K562 (cell line): ENCODE data around the gene FNBP1. TPM values are rescaled to one million over a fixed set of nuclear protein-coding genes. Genes with fewer than 3 reads are reported as not detected.

Experiments used
- CREB1 ChIP-seq, 2 experiments: sonication (generic) in 1 of 2; formaldehyde crosslinking in 1 of 2; IDR thresholded peaks; 2 replicates each; pipeline versions ENCODE4 v1.6.1 to v1.8.0; 2012 to 2022; ENCODE audit warnings: inconsistent platforms in 1 of 2, mild to moderate bottlenecking in 1 of 2, missing genetic modification reagents in 1 of 2, moderate library complexity in 1 of 2
- CSDE1 ChIP-seq, 2 experiments: fragments of 450-650 bp; IDR thresholded peaks; 2 replicates each; pipeline ENCODE4 v1.6.1; 2016; ENCODE audit warnings: mild to moderate bottlenecking in 1 of 2
- GTF2F1 ChIP-seq: IDR thresholded peaks from 2 replicates; pipeline ENCODE4 v1.6.1; 2011; ENCODE audit warnings: low read depth, low read length, improper control_type of control experiment
- HDAC1 ChIP-seq, 2 experiments: fragments of 450-650 bp; IDR thresholded peaks; 2 replicates each; pipeline ENCODE4 v1.6.1; 2016 to 2017; ENCODE audit warnings: inconsistent platforms in 1 of 2, mild to moderate bottlenecking in 1 of 2, moderate library complexity in 1 of 2
- HNRNPLL ChIP-seq: fragments of 200-400 bp; formaldehyde crosslinking; IDR thresholded peaks from 2 replicates; pipeline ENCODE4 v1.6.1; 2017; ENCODE audit warnings: low read length, low read depth, mild to moderate bottlenecking; ENCODE audit not compliant: poor library complexity, severe bottlenecking
- KDM1A ChIP-seq, 2 experiments: fragments of 450-650 bp; IDR thresholded peaks; 2 replicates each; pipeline ENCODE4 v1.6.1; 2016; ENCODE audit warnings: mild to moderate bottlenecking in 2 of 2
- POLR2AphosphoS5 ChIP-seq: IDR thresholded peaks from 2 replicates; pipeline ENCODE4 v1.6.1; 2011; ENCODE audit warnings: mild to moderate bottlenecking, low read depth, low read length, moderate library complexity; ENCODE audit not compliant: control insufficient read depth, insufficient read depth
- RBM25 ChIP-seq: fragments of 200-400 bp; formaldehyde crosslinking; IDR thresholded peaks from 2 replicates; pipeline ENCODE4 v1.6.1; 2018; ENCODE audit warnings: low read length, low read depth, moderate library complexity; ENCODE audit not compliant: severe bottlenecking
- REST ChIP-seq, 2 experiments: fragments of 450-650 bp; formaldehyde crosslinking in 1 of 2; IDR thresholded peaks; 2 replicates each; pipeline versions ENCODE4 v1.4.0 to v1.6.1; 2014 to 2020; ENCODE audit warnings: mild to moderate bottlenecking in 2 of 2, borderline replicate concordance in 1 of 2, low read depth in 1 of 2
- SMAD2 ChIP-seq: fragments of 150-350 bp; IDR thresholded peaks from 2 replicates; pipeline ENCODE4 v1.6.1; 2014; ENCODE audit warnings: low read depth, mild to moderate bottlenecking, low read length
- SUPT5H ChIP-seq: fragments of 450-650 bp; IDR thresholded peaks from 2 replicates; pipeline ENCODE4 v1.6.1; 2016
- TGIF2 ChIP-seq: sonication (generic); formaldehyde crosslinking; IDR thresholded peaks from 2 replicates; pipeline ENCODE4 v1.8.1; 2022; ENCODE audit warnings: mild to moderate bottlenecking, missing genetic modification reagents, moderate library complexity
- U2AF1 ChIP-seq: fragments of 200-400 bp; formaldehyde crosslinking; optimal IDR thresholded peaks from 2 replicates; pipeline ENCODE3; 2017; ENCODE audit warnings: mild to moderate bottlenecking, low read depth, low read length, moderate library complexity
- XRCC3 ChIP-seq: fragments of 450-650 bp; IDR thresholded peaks from 2 replicates; pipeline ENCODE4 v1.6.1; 2017; ENCODE audit warnings: mild to moderate bottlenecking, moderate library complexity
- ZFX ChIP-seq: sonication (generic); formaldehyde crosslinking; IDR thresholded peaks from 2 replicates; pipeline ENCODE4 v1.8.0; 2022; ENCODE audit warnings: mild to moderate bottlenecking, missing genetic modification reagents, moderate library complexity
- polyA plus RNA-seq, 8 experiments: library from polyadenylated mRNA; depleted of rRNA in 4 of 8; stranded (reverse) in 5 of 8; unstranded in 3 of 8; fragments of >200 nt; fragmentation: Nextera tagmentation in 2 of 8; fragmentation: Illumina TruSeq in 1 of 8; extraction: Ambion mirVana in 2 of 8; extraction: Trizol in 1 of 8; gene quantifications; 2 replicates each; pipeline versions ENCODE4 v1.2.1 to v1.2.3, GENCODE V29; 2011 to 2014; ENCODE audit warnings: inconsistent platforms in 1 of 8, missing spikeins in 1 of 8
- total RNA-seq, 7 experiments: library from RNA; depleted of rRNA in 6 of 7; stranded (reverse); fragments of >200 nt in 6 of 7; fragmentation: Illumina TruSeq in 2 of 7; extraction: Trizol in 2 of 7; gene quantifications; 2 replicates each; pipeline versions ENCODE4 v1.2.1 to v1.2.3, GENCODE V29; 2011 to 2021; ENCODE audit warnings: low replicate concordance in 1 of 7
- TF ChIP-seq, protein P1 (sequence below), 2 experiments: IDR thresholded peaks; 2 replicates each; pipeline ENCODE4 v1.6.1; 2012; ENCODE audit warnings: improper control_type of control experiment in 2 of 2, low read depth in 2 of 2, low read length in 2 of 2, borderline replicate concordance in 1 of 2

The FNBP1 gene
- total and polyA plus RNA-seq, 9 of the 15 experiments (the other 6 are each of a cell fraction or from before 2014, with no cell fraction given): 1.8 to 14.9 (median 7.6) TPM

- TF ChIP-seq POLR2AphosphoS5: peak; percentile 73
- TF ChIP-seq SUPT5H: peak; percentile 85
- no peak for TF ChIP-seq SMAD2
- peak; percentile 75 for TF ChIP-seq REST (IDR thresholded peaks at IDR 0.05; ENCODE audit: borderline replicate concordance)
- TF ChIP-seq REST (CRISPR knock-in tag; IDR thresholded peaks at IDR 0.05; ENCODE audit: low read depth): 0 out of 2 replicates have a peak, but pooled peaks have one; percentile 62
- TF ChIP-seq, protein P1, sequence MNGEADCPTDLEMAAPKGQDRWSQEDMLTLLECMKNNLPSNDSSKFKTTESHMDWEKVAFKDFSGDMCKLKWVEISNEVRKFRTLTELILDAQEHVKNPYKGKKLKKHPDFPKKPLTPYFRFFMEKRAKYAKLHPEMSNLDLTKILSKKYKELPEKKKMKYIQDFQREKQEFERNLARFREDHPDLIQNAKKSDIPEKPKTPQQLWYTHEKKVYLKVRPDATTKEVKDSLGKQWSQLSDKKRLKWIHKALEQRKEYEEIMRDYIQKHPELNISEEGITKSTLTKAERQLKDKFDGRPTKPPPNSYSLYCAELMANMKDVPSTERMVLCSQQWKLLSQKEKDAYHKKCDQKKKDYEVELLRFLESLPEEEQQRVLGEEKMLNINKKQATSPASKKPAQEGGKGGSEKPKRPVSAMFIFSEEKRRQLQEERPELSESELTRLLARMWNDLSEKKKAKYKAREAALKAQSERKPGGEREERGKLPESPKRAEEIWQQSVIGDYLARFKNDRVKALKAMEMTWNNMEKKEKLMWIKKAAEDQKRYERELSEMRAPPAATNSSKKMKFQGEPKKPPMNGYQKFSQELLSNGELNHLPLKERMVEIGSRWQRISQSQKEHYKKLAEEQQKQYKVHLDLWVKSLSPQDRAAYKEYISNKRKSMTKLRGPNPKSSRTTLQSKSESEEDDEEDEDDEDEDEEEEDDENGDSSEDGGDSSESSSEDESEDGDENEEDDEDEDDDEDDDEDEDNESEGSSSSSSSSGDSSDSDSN (IDR thresholded peaks at IDR 0.05; ENCODE audit: borderline replicate concordance in 1 of 2, low read depth in 2 of 2, low read length in 2 of 2): peak; percentile 27 to 62; a peak in 1 of 4 replicates
- no peak for TF ChIP-seq XRCC3
- TF ChIP-seq GTF2F1: 0 out of 2 replicates have a peak, but pooled peaks have one; percentile 24
- TF ChIP-seq TGIF2 (CRISPR knock-in tag): 0 out of 2 replicates have a peak, but pooled peaks have one; percentile 40
- TF ChIP-seq CREB1 (IDR thresholded peaks at IDR 0.05): no peak
- TF ChIP-seq CREB1 (CRISPR knock-in tag; IDR thresholded peaks at IDR 0.05): peak; percentile 39; the same call in 1 of the 2 replicates
- peak in 1 of 2 experiments; percentile 87; a peak in 2 of 4 replicates for TF ChIP-seq CSDE1 (IDR thresholded peaks at IDR 0.05)
- peak; percentile 57 for TF ChIP-seq U2AF1
- TF ChIP-seq HDAC1 (IDR thresholded peaks at IDR 0.05): 0 out of 4 replicates have a peak, but pooled peaks of 1 of the 2 experiments have one; percentile 57
- peak; percentile 89 for TF ChIP-seq ZFX (CRISPR knock-in tag)
- TF ChIP-seq HNRNPLL: peak; percentile 43
- TF ChIP-seq RBM25: no peak
- TF ChIP-seq KDM1A (IDR thresholded peaks at IDR 0.05): peak in 1 of 2 experiments; percentile 18; a peak in 1 of 4 replicates
These were observed 10.7 kb upstream of the FNBP1 start, which contains the start of gene GPR107 (continued) for GRCh38 chr9:130053504-130054324.
